Measurements from ENCODE around the gene PCDHB7. TPM values are rescaled to one million over a fixed set of nuclear protein-coding genes. Genes with fewer than 3 reads are reported as not detected.
"Not testable (repeated sequence)": the region's sequence is repeated elsewhere in the genome, so short reads cannot be mapped to it uniquely, and the experiment has no call there.

Gene PCDHB7
- total RNA-seq, 1 experiment from 2014 or later = 1.3 TPM

- intact Hi-C loops (cut with micrococcal nuclease; ENCODE audit: unreplicated experiment) (loop anchor here (2.0 kb wide), 1 partner anchor 55 kb away; the partner anchor contains the start of gene PCDHB3), in situ Hi-C loops (cut with HindIII; ENCODE audit: low pct_unique_long_range_greater_than_20kb, low sequenced_read_pairs) (no loop called here)
- no peaks in the 10 kb centered on the region for H3K27me3 ChIP-seq (ENCODE audit: control insufficient read depth, insufficient read depth, low read length)
- H3K27ac ChIP-seq (ENCODE audit: low read length) = peak overlapping the region; percentile 59
- DNase-seq (ENCODE audit: low read depth, low spot score) = no peak
- no peaks in the 10 kb centered on the region for H3K9me3 ChIP-seq (ENCODE audit: control insufficient read depth, insufficient read depth, low read depth, low read length)
- ChIA-PET CTCF (interaction anchor here (0.6 to 1.9 kb wide), 9 partner anchors 15 to 321 kb away, joined by 3 to 10 read pairs (median 5); partner anchors contain the start of genes PCDHB14, PCDHB16, PCDHB2 and PCDHB8), POLR2A (no interaction called here)
- H3K4me1 ChIP-seq (ENCODE audit: control insufficient read depth, insufficient read depth, low read length) = peaks cover 10% of the 10 kb centered on the region; the same call in 1 of the 2 replicates
- TF ChIP-seq CTCF (IDR thresholded peaks at IDR 0.05) (peak; percentile 84), POLR2AphosphoS5 (IDR thresholded peaks at IDR 0.05; ENCODE audit: low read depth, low read length) (no peak), TCF7L2 (IDR thresholded peaks at IDR 0.05; ENCODE audit: low read depth, low read length) (no peak), REST (IDR thresholded peaks at IDR 0.05; ENCODE audit: insufficient read depth in 1 of 2, low read depth in 2 of 2, low read length in 1 of 2) (no peak), SIN3A (IDR thresholded peaks at IDR 0.05; ENCODE audit: borderline replicate concordance, insufficient read depth, low read depth, low read length) (no peak)
- no peaks in the 10 kb centered on the region for H3K36me3 ChIP-seq (ENCODE audit: control insufficient read depth, insufficient read depth, low read length)
- ATAC-seq = peak; percentile 92
- H3K4me3 ChIP-seq (ENCODE audit: low read depth in 2 of 2, low read length in 2 of 2) = peak overlapping the region; percentile 47 to 49
- no TSS peak for BruUV-seq (replicated peaks)
Measured at GRCh38 chr5:141155540-141156374, 16.7 kb upstream of the PCDHB7 start.

- intact Hi-C loops (cut with micrococcal nuclease; ENCODE audit: unreplicated experiment); POLR2A ChIA-PET; H3K9me3 ChIP-seq (ENCODE audit: control insufficient read depth, insufficient read depth, low read depth, low read length); H3K27me3 ChIP-seq (ENCODE audit: control insufficient read depth, insufficient read depth, low read length); BruUV-seq (replicated peaks); DNase-seq (ENCODE audit: low read depth, low spot score); ATAC-seq; CTCF ChIA-PET; H3K36me3 ChIP-seq (ENCODE audit: control insufficient read depth, insufficient read depth, low read length); in situ Hi-C loops (cut with HindIII; ENCODE audit: low pct_unique_long_range_greater_than_20kb, low sequenced_read_pairs); H3K4me1 ChIP-seq (ENCODE audit: control insufficient read depth, insufficient read depth, low read length); H3K27ac ChIP-seq (ENCODE audit: low read length); H3K4me3 ChIP-seq (ENCODE audit: low read depth in 2 of 2, low read length in 2 of 2): not testable (repeated sequence)
Measured at GRCh38 chr5:141157356-141157755, 15.1 kb upstream of the PCDHB7 start.

- DNase-seq (ENCODE audit: low read depth, low spot score); in situ Hi-C loops (cut with HindIII; ENCODE audit: low pct_unique_long_range_greater_than_20kb, low sequenced_read_pairs); H3K9me3 ChIP-seq (ENCODE audit: control insufficient read depth, insufficient read depth, low read depth, low read length); intact Hi-C loops (cut with micrococcal nuclease; ENCODE audit: unreplicated experiment); ATAC-seq; POLR2A ChIA-PET; H3K4me1 ChIP-seq (ENCODE audit: control insufficient read depth, insufficient read depth, low read length); H3K36me3 ChIP-seq (ENCODE audit: control insufficient read depth, insufficient read depth, low read length); CTCF ChIA-PET; BruUV-seq (replicated peaks); H3K27ac ChIP-seq (ENCODE audit: low read length); H3K27me3 ChIP-seq (ENCODE audit: control insufficient read depth, insufficient read depth, low read length); H3K4me3 ChIP-seq (ENCODE audit: low read depth in 2 of 2, low read length in 2 of 2): not testable (repeated sequence)
Measured at GRCh38 chr5:141157901-141158300, 14.5 kb upstream of the PCDHB7 start.

GRCh38 chr5:141174291-141175104 lies 2.1 kb downstream of the PCDHB7 start:
- in situ Hi-C loops (cut with HindIII; ENCODE audit: low pct_unique_long_range_greater_than_20kb, low sequenced_read_pairs) = loop anchor here (25.0 kb wide), 2 partner anchors 87 to 163 kb away; partner anchors contain the start of genes PCDHB2, PCDHGA1, PCDHGA2 and PCDHGA3
- CTCF ChIA-PET; H3K27ac ChIP-seq (ENCODE audit: low read length); POLR2A ChIA-PET; H3K9me3 ChIP-seq (ENCODE audit: control insufficient read depth, insufficient read depth, low read depth, low read length); BruUV-seq (replicated peaks); H3K4me1 ChIP-seq (ENCODE audit: control insufficient read depth, insufficient read depth, low read length); ATAC-seq; H3K36me3 ChIP-seq (ENCODE audit: control insufficient read depth, insufficient read depth, low read length); DNase-seq (ENCODE audit: low read depth, low spot score); H3K4me3 ChIP-seq (ENCODE audit: low read depth in 2 of 2, low read length in 2 of 2): not testable (repeated sequence)
- H3K27me3 ChIP-seq (ENCODE audit: control insufficient read depth, insufficient read depth, low read length) = peaks cover 24% of the 10 kb centered on the region
- intact Hi-C loops (cut with micrococcal nuclease; ENCODE audit: unreplicated experiment) = loop anchor here (5.0 kb wide), 1 partner anchor 82 kb away; the partner anchor contains the start of gene PCDHB2

Data from Panc1 (cell line).